Fibroblast of lung (primary cell): Measurements from ENCODE around the gene PAX3.

Source experiments
- CTCF ChIP-seq, 2 donors: IDR thresholded peaks in 1 of 2; conservative IDR thresholded peaks in 1 of 2; 1 replicate in 1 of 2; 2 replicates in 1 of 2; pipeline ENCODE4 v1.5.1; 2011 to 2012; ENCODE audit warnings: low read length in 2 of 2, control low read depth in 1 of 2, inconsistent platforms in 1 of 2, low read depth in 1 of 2, mild to moderate bottlenecking in 1 of 2
- EZH2 ChIP-seq: IDR thresholded peaks from 2 replicates; pipeline ENCODE4 v1.5.1; 2012; ENCODE audit warnings: low read length, control low read depth, mild to moderate bottlenecking; ENCODE audit errors: missing control alignments

GRCh38 chr2:222338374-222338773 lies 39.6 kb upstream of the PAX3 start:
- TF ChIP-seq CTCF (conservative IDR thresholded peaks at IDR 0.05 in 1 of 2, IDR thresholded peaks at IDR 0.05 in 1 of 2; ENCODE audit: low read depth in 1 of 2, low read length in 2 of 2) = no peak
- no peak for TF ChIP-seq EZH2
